Chondrocyte (in vitro differentiated cells): Measurements from ENCODE around the gene C4BPB. TPM values are rescaled to one million over a fixed set of nuclear protein-coding genes. Genes with fewer than 3 reads are reported as not detected.

Experiments used
- DNase-seq: peaks from one replicate; pipeline ENCODE4 v3.0.0; 2021; ENCODE audit warnings: mixed read lengths, low spot score
- H3K27ac Mint-ChIP-seq: one replicate; pipeline ENCODE4 v1.8.0; 2021; ENCODE audit warnings: mild to moderate bottlenecking, moderate library complexity, mixed read lengths; ENCODE audit not compliant: unreplicated experiment
- H3K27me3 Mint-ChIP-seq: 2 replicates; pipeline ENCODE4 v1.8.0; 2021; ENCODE audit warnings: low read depth, mixed read lengths
- H3K36me3 Mint-ChIP-seq: 2 replicates; pipeline ENCODE4 v1.8.0; 2021; ENCODE audit warnings: low read depth, mixed read lengths
- H3K4me1 Mint-ChIP-seq: 2 replicates; pipeline ENCODE4 v1.8.0; 2021; ENCODE audit warnings: low read depth, mild to moderate bottlenecking, mixed read lengths
- H3K4me3 Mint-ChIP-seq: one replicate; pipeline ENCODE4 v1.8.0; 2021; ENCODE audit warnings: mild to moderate bottlenecking, moderate library complexity, mixed read lengths; ENCODE audit not compliant: unreplicated experiment
- H3K9me3 Mint-ChIP-seq: 2 replicates; pipeline ENCODE4 v1.8.0; 2021; ENCODE audit warnings: low read depth, mixed read lengths
- total RNA-seq: library from RNA; stranded (reverse); gene quantifications from 3 replicates; pipeline ENCODE4 v1.2.1, GENCODE V29; 2021
- TF ChIP-seq, protein P1 (sequence below): fragments of 200-600 bp; sonication (generic); IDR thresholded peaks from 2 replicates; pipeline ENCODE4 v1.5.0; 2021; ENCODE audit warnings: antibody characterized with exemption, mild to moderate bottlenecking, moderate library complexity

C4BPB gene
- total RNA-seq, 1 donor from 2014 or later, result not detected

DNA sequence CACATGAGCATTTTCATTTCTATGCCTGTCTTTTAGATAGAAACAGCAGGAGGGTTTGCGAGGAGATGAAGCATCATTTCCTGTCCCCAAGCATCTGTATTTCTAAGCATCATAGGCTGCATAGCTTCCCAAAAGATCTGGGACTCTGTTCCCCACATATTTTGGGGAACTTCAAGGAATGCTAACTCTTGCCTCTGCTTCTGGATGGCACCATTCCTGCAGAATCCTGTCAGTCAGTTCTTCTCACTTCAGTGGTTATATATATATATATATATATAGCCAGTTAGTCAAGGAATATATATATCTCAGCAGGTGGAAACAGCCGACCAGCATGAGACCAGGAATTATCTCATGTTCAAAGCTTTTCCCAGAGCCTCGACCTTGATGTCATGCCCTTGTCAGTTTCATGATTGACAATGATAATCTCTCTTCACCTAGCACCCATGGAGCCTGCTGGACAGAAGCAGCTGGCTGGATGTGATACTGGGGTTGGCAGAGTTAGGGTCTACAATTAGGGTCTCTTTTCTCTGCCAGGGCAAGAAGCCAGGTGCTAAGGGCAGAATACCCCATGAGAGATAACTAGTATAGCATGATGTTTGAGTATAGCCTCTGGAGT lies 33.2 kb upstream of the C4BPB start:
- no peak overlapping the region for H3K4me3 Mint-ChIP-seq
- peaks cover 27% of the 10 kb centered on the region for H3K4me1 Mint-ChIP-seq
- TF ChIP-seq, protein P1, sequence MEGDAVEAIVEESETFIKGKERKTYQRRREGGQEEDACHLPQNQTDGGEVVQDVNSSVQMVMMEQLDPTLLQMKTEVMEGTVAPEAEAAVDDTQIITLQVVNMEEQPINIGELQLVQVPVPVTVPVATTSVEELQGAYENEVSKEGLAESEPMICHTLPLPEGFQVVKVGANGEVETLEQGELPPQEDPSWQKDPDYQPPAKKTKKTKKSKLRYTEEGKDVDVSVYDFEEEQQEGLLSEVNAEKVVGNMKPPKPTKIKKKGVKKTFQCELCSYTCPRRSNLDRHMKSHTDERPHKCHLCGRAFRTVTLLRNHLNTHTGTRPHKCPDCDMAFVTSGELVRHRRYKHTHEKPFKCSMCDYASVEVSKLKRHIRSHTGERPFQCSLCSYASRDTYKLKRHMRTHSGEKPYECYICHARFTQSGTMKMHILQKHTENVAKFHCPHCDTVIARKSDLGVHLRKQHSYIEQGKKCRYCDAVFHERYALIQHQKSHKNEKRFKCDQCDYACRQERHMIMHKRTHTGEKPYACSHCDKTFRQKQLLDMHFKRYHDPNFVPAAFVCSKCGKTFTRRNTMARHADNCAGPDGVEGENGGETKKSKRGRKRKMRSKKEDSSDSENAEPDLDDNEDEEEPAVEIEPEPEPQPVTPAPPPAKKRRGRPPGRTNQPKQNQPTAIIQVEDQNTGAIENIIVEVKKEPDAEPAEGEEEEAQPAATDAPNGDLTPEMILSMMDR, result no peak
- peaks cover 2% of the 10 kb centered on the region for H3K36me3 Mint-ChIP-seq
- H3K9me3 Mint-ChIP-seq, result no peaks in the 10 kb centered on the region
- no peak for DNase-seq
- no peaks in the 10 kb centered on the region for H3K27me3 Mint-ChIP-seq
- H3K27ac Mint-ChIP-seq, result no peak overlapping the region

DNA sequence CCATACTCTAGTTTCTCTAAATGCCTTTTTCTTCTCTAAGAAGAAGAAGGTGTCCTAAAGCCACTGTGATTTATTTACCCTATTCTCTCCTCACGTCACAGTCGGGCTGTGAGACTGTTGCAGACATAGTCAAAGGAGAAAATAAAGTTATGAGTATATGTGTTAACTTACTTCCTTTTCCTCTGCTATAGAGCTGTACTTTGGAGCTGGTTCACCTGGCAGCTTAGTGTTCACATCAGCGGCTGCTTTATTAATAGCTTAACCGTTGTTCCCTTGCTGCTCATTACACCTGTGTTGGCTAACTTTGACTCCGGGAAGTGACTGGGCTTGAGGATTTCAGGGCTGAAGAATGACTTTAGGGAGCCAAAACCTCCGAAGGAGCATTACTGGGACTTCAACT lies 32.0 kb upstream of the C4BPB start:
- DNase-seq, result no peak
- Mint-ChIP-seq H3K9me3 (no peaks in the 10 kb centered on the region), H3K36me3 (peaks cover 7% of the 10 kb centered on the region), H3K4me1 (peaks cover 19% of the 10 kb centered on the region), H3K4me3 (no peak overlapping the region), H3K27me3 (no peaks in the 10 kb centered on the region), H3K27ac (no peak overlapping the region)
- TF ChIP-seq, protein P1, result no peak

DNA sequence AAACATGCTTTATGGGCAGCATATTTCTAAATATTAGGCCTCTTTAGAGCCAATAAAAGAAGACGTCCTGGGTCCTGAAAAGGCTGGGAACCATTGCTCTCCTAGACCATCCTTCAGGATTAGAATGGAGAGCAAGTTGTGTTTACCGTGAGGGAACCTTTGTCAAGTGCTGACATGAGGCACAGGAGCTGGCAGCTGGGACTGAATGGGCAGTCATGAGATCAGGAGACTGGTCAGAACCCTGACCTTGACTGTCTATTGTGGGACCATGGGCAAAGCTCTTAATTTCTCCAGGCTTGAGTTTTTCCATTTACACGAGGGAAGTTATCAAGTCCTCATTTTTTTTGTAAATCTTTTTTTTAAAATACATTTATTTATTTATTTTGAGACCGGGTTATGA lies 30.4 kb upstream of the C4BPB start:
- no peak for DNase-seq
- Mint-ChIP-seq H3K4me3 (no peak overlapping the region), H3K27me3 (no peaks in the 10 kb centered on the region), H3K9me3 (no peaks in the 10 kb centered on the region), H3K27ac (no peak overlapping the region), H3K36me3 (peaks cover 20% of the 10 kb centered on the region), H3K4me1 (peaks cover 4% of the 10 kb centered on the region)
- TF ChIP-seq, protein P1, result no peak

DNA sequence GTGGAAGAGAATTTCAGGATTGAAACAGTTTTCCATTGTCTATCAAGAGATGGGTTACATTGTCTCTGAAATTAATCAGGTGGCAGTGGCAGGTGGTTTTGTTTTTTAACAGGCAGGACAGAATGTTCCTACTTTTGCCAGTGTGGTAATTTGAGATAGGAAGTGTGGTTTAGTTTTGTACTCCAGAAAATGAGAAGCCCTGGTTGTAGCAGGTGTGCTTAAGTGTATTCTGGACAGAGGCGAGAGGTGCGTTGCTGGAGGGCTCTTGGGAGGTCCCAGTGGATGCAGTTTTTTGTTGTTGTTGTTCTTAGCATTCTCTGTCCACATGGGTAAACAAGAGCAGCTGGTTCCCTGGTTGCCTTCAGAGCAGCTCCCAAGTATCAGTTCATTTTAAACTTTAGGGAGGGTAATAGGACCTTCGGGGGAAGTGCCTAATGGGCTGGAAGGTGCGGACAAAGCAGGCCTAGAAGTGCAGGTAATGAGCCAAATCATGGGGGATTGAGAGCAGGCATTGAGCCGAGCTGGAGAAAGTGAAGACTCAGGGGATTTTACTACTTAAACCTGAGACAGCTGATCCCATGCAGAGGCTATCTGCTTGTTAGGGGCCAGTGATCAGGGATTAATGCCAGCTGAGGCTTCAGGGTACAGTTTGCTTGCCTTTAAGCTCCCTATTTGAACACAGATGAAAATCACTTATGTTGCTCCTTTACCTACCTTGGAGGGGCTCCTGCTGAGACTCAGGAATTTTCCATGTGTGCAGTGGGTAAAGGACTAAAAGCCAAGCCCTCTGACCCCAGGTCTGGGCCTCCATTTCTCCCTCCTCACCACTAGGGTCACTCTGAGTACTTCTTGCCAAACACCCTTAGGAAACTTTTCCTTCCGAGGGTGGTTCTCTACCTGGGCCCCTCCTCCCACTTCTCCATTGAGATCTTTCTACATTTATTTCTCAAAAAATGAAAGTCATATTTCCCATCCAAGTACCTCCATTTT lies 29.5 kb upstream of the C4BPB start:
- Mint-ChIP-seq H3K4me1 (no peaks in the 10 kb centered on the region), H3K36me3 (peaks cover 26% of the 10 kb centered on the region), H3K9me3 (no peaks in the 10 kb centered on the region), H3K27ac (no peak overlapping the region), H3K27me3 (no peaks in the 10 kb centered on the region), H3K4me3 (no peak overlapping the region)
- TF ChIP-seq, protein P1, result no peak
- no peak for DNase-seq

DNA sequence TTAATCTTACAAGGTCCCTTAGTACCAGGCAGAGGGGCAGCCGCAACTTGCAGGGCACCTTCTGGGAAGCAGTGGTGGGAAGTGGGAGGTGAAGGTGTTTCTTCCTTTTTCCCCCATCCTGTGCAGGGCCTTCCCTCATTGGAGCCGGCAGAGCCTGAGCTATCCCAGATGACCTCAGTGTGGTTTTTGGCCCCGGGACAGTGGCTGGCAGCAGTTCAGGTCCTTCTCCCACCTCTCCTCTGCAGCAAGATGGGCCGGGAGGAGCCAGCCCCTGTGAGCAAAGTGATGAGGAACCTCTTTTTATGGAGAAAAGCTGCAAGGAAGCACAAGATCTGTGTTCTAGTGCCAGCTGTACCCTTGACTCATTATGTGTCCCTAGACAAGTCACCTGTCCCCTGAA lies 28.8 kb upstream of the C4BPB start:
- Mint-ChIP-seq H3K27ac (no peak overlapping the region), H3K27me3 (no peaks in the 10 kb centered on the region), H3K4me3 (no peak overlapping the region), H3K9me3 (no peaks in the 10 kb centered on the region), H3K36me3 (peaks cover 27% of the 10 kb centered on the region), H3K4me1 (no peaks in the 10 kb centered on the region)
- TF ChIP-seq, protein P1, result no peak
- DNase-seq, result no peak
